Right atrium auricular region (tissue), 2 donors: ENCODE results near the gene XKR3. TPM values are rescaled to one million over a fixed set of nuclear protein-coding genes. Genes with fewer than 3 reads are reported as not detected.

Experiments
- DNase-seq: peaks from one replicate; pipeline ENCODE4 v3.0.0-alpha.2; 2019; ENCODE audit warnings: low spot score
- H3K27ac ChIP-seq, 2 donors: fragments of 200-600 bp; sonication (generic); 1 replicate in 1 of 2; 2 replicates in 1 of 2; pipeline ENCODE4 v1.5.1; 2016 to 2019
- H3K27me3 ChIP-seq, 2 donors: fragments of 200-600 bp; sonication (generic); one replicate each; pipeline versions ENCODE4 v1.5.1 to v1.6.0; 2017 to 2019
- H3K36me3 ChIP-seq: fragments of 200-600 bp; sonication (generic); one replicate; pipeline ENCODE4 v1.5.1; 2016
- H3K4me1 ChIP-seq, 2 donors: fragments of 200-600 bp; sonication (generic); one replicate each; pipeline versions ENCODE4 v1.5.1 to v1.6.0; 2017 to 2019
- H3K4me3 ChIP-seq, 2 donors: fragments of 200-600 bp; sonication (generic); 1 replicate in 1 of 2; 2 replicates in 1 of 2; pipeline ENCODE4 v1.5.1; 2017 to 2019; ENCODE audit warnings: mild to moderate bottlenecking in 1 of 2, moderate library complexity in 1 of 2
- H3K9me3 ChIP-seq, 2 donors: fragments of 200-600 bp; sonication (generic); one replicate each; pipeline ENCODE4 v1.5.1; 2019
- CTCF ChIP-seq, 2 donors: fragments of 200-600 bp; sonication (generic); IDR thresholded peaks; one replicate each; pipeline ENCODE4 v1.5.1; 2019; ENCODE audit warnings: antibody characterized with exemption in 2 of 2
- total RNA-seq, 2 donors: library from RNA; depleted of rRNA; stranded (reverse); fragments of >200 nt; gene quantifications; one replicate each; pipeline ENCODE4 v1.1.0, GENCODE V29; 2016

The XKR3 gene
- total RNA-seq, 2 donors from 2014 or later = not detected

DNA sequence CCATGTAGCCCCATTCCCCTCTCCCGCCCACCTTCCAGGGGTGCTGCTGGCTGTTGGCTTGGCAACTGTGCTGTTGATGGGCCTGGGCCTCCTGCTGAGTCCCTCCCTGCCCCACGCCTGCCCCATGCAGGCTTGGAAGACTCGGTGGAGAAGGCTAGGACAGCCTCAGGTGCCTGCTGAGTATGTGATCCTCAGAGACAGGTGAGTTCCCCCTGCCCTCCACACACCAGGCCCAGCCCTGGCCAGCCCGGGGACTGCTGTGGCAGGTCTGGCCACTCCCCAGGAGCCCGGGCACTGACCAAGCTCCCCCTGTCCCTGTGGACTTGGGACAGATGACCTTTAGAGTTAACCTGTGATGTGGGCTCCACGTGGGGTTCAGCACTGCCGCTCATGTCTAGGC, 20.7 kb upstream of the XKR3 start:
- TF ChIP-seq CTCF (IDR thresholded peaks at IDR 0.05) = no peak
- Histone ChIP-seq H3K4me1 (no peaks in the 10 kb centered on the region), H3K27ac (no peak overlapping the region), H3K36me3 (no peaks in the 10 kb centered on the region), H3K9me3 (no peaks in the 10 kb centered on the region), H3K27me3 (no peaks in the 10 kb centered on the region), H3K4me3 (no peak overlapping the region)
- DNase-seq = no peak

DNA sequence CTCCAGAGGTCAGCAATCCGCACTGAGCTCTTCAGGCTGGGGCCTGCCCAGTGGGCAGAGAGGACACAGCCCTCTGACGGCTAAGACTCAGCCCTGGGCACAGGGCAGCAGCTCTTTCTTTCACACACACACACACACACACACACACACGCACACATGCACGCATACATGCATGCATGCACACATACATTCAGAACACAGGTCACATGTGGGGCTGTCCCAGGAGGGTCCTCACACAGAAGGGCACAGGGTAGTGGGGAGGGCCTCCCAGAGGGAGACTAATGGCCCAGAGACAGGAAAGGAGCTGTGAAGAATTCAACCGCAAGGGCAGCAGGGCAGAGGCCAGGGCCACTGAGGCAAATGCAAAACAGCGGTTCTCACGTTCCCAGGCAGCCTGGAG, 20.3 kb upstream of the XKR3 start:
- no peak for DNase-seq
- Histone ChIP-seq H3K9me3 (no peaks in the 10 kb centered on the region), H3K36me3 (no peaks in the 10 kb centered on the region), H3K4me3 (no peak overlapping the region), H3K27ac (no peak overlapping the region), H3K27me3 (no peaks in the 10 kb centered on the region), H3K4me1 (no peaks in the 10 kb centered on the region)
- no peak for TF ChIP-seq CTCF (IDR thresholded peaks at IDR 0.05)

DNA sequence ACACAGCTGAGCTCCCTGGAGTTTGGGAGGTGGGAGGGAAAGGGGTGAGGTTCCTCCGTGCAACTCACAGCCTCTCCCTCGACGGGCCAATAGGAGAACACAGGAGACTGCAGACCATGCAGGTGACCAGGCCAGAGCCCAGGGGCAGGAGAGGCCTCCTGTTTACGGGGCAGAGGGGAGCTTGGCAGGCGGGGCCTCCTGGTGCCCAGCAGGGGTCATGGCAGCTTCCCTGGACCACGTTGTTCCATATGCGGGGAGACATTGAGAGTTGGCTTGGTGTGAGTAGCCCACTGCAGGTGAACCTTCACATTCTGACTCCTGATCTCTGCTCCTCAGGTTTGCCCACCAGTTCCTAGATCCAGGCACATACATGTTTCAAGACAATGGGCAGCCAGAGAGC, 19.3 kb upstream of the XKR3 start:
- Histone ChIP-seq H3K4me1 (no peaks in the 10 kb centered on the region), H3K9me3 (no peaks in the 10 kb centered on the region), H3K27me3 (no peaks in the 10 kb centered on the region), H3K4me3 (no peak overlapping the region), H3K36me3 (no peaks in the 10 kb centered on the region), H3K27ac (no peak overlapping the region)
- no peak for TF ChIP-seq CTCF (IDR thresholded peaks at IDR 0.05)
- DNase-seq = no peak

DNA sequence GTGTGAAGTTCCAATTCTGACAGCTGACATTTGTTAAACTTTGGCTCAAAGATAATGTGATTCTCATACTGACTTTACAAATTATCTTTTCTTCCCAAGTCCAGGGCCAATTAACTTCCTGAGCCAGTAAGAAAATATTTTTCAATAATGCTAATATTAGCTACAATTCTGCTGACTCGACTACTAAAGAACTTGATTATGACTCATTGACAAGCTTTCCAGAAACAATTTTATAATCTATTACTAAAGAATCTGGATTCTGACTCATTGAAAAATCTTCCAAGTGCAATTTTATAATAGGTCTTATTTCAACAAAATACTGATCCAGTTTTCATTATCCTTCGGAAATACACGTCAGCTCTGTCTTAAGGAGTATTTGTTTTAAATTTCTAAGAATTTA, 12.9 kb upstream of the XKR3 start:
- Histone ChIP-seq H3K27ac (no peak overlapping the region), H3K4me3 (no peak overlapping the region), H3K9me3 (no peaks in the 10 kb centered on the region), H3K4me1 (no peaks in the 10 kb centered on the region), H3K36me3 (no peaks in the 10 kb centered on the region), H3K27me3 (no peaks in the 10 kb centered on the region)
- no peak for TF ChIP-seq CTCF (IDR thresholded peaks at IDR 0.05)
- DNase-seq = no peak

DNA sequence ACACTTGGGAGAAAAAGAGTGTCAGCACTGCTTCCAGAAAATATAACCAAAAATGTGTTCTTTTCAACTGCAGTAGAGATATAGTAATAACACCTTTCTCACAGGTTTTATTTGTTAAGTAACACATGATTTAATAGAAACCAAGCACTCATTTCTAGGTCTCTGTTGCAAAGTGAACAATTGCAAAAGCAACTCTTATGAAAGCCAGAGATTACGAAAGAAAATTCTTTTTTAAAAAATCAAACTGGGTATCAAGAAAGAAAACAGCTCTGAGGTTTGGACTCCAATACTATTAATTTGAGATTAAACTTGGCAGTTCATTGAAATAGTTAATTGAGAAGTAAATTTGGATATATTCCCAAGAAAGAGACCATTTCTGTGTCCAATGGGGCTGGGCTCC, 9.8 kb upstream of the XKR3 start:
- Histone ChIP-seq H3K4me1 (no peaks in the 10 kb centered on the region), H3K27ac (no peak overlapping the region), H3K9me3 (no peaks in the 10 kb centered on the region), H3K4me3 (no peak overlapping the region), H3K36me3 (no peaks in the 10 kb centered on the region), H3K27me3 (no peaks in the 10 kb centered on the region)
- DNase-seq = no peak
- no peak for TF ChIP-seq CTCF (IDR thresholded peaks at IDR 0.05)

GRCh38 chr22:16831257-16831656, 6.0 kb upstream of the XKR3 start:
- H3K36me3 ChIP-seq = no peaks in the 10 kb centered on the region
- no peak overlapping the region for H3K27ac ChIP-seq
- H3K27me3 ChIP-seq = no peaks in the 10 kb centered on the region
- H3K4me3 ChIP-seq = no peak overlapping the region
- no peak for DNase-seq
- TF ChIP-seq CTCF (IDR thresholded peaks at IDR 0.05) = no peak
- no peaks in the 10 kb centered on the region for H3K9me3 ChIP-seq
- no peaks in the 10 kb centered on the region for H3K4me1 ChIP-seq
